B cell (primary cell): Measurements from ENCODE around the gene SPPL2C.

Experiments used
- EZH2 ChIP-seq: IDR thresholded peaks from 2 replicates; pipeline ENCODE4 v1.6.1; 2012; ENCODE audit warnings: borderline replicate concordance, low read depth, mild to moderate bottlenecking, moderate library complexity, low read length; ENCODE audit not compliant: insufficient read depth, poor library complexity, severe bottlenecking
- TF ChIP-seq, protein P1 (sequence below): fragments of 200-600 bp; IDR thresholded peaks from one replicate; pipeline ENCODE4 v1.8.0; 2022; ENCODE audit warnings: antibody characterized with exemption, mild to moderate bottlenecking

DNA sequence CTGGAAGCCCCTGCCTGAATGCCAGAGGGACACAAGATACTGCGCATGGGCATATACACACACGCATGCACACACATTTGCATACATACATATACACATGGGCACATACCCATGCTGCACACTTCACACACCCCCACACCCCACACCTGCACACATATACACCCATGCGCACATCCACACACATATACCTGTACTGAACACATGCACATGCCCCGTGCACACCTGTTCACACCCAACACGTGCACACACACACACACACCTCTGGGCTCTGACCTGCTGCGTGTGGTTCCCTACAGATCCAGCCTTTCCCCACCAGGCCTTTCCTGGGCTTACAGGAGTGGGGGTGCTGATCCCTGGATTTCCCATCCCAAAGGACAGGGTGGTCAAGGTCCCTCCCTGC, 6.3 kb downstream of the SPPL2C start:
- TF ChIP-seq, protein P1, sequence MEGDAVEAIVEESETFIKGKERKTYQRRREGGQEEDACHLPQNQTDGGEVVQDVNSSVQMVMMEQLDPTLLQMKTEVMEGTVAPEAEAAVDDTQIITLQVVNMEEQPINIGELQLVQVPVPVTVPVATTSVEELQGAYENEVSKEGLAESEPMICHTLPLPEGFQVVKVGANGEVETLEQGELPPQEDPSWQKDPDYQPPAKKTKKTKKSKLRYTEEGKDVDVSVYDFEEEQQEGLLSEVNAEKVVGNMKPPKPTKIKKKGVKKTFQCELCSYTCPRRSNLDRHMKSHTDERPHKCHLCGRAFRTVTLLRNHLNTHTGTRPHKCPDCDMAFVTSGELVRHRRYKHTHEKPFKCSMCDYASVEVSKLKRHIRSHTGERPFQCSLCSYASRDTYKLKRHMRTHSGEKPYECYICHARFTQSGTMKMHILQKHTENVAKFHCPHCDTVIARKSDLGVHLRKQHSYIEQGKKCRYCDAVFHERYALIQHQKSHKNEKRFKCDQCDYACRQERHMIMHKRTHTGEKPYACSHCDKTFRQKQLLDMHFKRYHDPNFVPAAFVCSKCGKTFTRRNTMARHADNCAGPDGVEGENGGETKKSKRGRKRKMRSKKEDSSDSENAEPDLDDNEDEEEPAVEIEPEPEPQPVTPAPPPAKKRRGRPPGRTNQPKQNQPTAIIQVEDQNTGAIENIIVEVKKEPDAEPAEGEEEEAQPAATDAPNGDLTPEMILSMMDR = no peak
- TF ChIP-seq EZH2 = no peak
